Measurements from ENCODE around the gene G6PC3.
A peak's percentile ranks its signal among the peaks of the same experiment; 100 is the strongest.

Gene G6PC3

GRCh38 chr17:44023545-44024270 is 46.8 kb upstream of the G6PC3 start:
- H4K91ac ChIP-seq (ENCODE audit: low read depth, low read length, poor library complexity) = no peak overlapping the region
- H3K79me1 ChIP-seq (ENCODE audit: low read depth, low read length) = peaks cover 9% of the 10 kb centered on the region
- no CpG with 5 or more reads among the region's 22 CpGs for WGBS, 2 donors (ENCODE audit: extremely low coverage in 2 of 2, insufficient read length in 2 of 2, insufficient replicate concordance in 1 of 2)
- H3K14ac ChIP-seq (ENCODE audit: low read length) = no peak overlapping the region
- H3K18ac ChIP-seq (ENCODE audit: low read length) = no peak overlapping the region
- H3K27me3 ChIP-seq (ENCODE audit: control insufficient read depth in 3 of 3, insufficient read depth in 3 of 3, low read depth in 1 of 3, low read length in 3 of 3) = no peaks in the 10 kb centered on the region
- H2AFZ ChIP-seq (ENCODE audit: low read length) = no peak overlapping the region
- DNase-seq (ENCODE audit: low spot score) = no peak
- no peak overlapping the region for H2BK120ac ChIP-seq (ENCODE audit: low read depth, low read length)
- H2BK12ac ChIP-seq (ENCODE audit: low read length) = no peak overlapping the region
- no peak overlapping the region for H2BK15ac ChIP-seq (ENCODE audit: low read length)
- H3K4me2 ChIP-seq (ENCODE audit: insufficient read depth, low read length, poor library complexity, severe bottlenecking) = no peak overlapping the region
- H3K23ac ChIP-seq (ENCODE audit: low read depth, low read length, poor library complexity) = peak overlapping the region; percentile 52
- no peaks in the 10 kb centered on the region for H3K9me3 ChIP-seq (replicated peaks in 1 of 2; ENCODE audit: control insufficient read depth in 2 of 2, insufficient read depth in 1 of 2, low read depth in 1 of 2, low read length in 2 of 2)
- peaks cover 6 to 31% of the 10 kb centered on the region in 2 donors for H3K36me3 ChIP-seq (replicated peaks in 1 of 2; ENCODE audit: control insufficient read depth in 2 of 2, insufficient read depth in 2 of 2, low read length in 2 of 2)
- H3K27ac ChIP-seq (replicated peaks; ENCODE audit: low read length) = no peak overlapping the region
- H3K9ac ChIP-seq (ENCODE audit: low read depth, low read length, poor library complexity) = peak overlapping the region; percentile 56
- no peak overlapping the region for H4K8ac ChIP-seq (ENCODE audit: low read depth, low read length)
- H2AK5ac ChIP-seq (ENCODE audit: low read depth, low read length) = peak overlapping the region; percentile 29
- H3K4ac ChIP-seq (ENCODE audit: low read length) = no peak overlapping the region
- peak overlapping the region in 1 of 2 donors; percentile 40 for H3K4me3 ChIP-seq (ENCODE audit: low read length in 2 of 2)
- H3K4me1 ChIP-seq (ENCODE audit: control insufficient read depth in 2 of 2, insufficient read depth in 1 of 2, low read depth in 1 of 2, low read length in 2 of 2) = no peaks in the 10 kb centered on the region
- H2BK5ac ChIP-seq (ENCODE audit: low read length) = peak overlapping the region; percentile 22

GRCh38 chr17:44024271-44024663 is 46.3 kb upstream of the G6PC3 start:
- no peak overlapping the region for H2BK15ac ChIP-seq (ENCODE audit: low read length)
- no peak overlapping the region for H4K8ac ChIP-seq (ENCODE audit: low read depth, low read length)
- no peak overlapping the region for H4K91ac ChIP-seq (ENCODE audit: low read depth, low read length, poor library complexity)
- no peak overlapping the region for H3K18ac ChIP-seq (ENCODE audit: low read length)
- no peak overlapping the region for H3K4me2 ChIP-seq (ENCODE audit: insufficient read depth, low read length, poor library complexity, severe bottlenecking)
- H2BK5ac ChIP-seq (ENCODE audit: low read length) = no peak overlapping the region
- H2BK12ac ChIP-seq (ENCODE audit: low read length) = peak overlapping the region; percentile 31
- no peak overlapping the region for H3K27ac ChIP-seq (replicated peaks; ENCODE audit: low read length)
- no peak for DNase-seq (ENCODE audit: low spot score)
- H3K4me3 ChIP-seq (ENCODE audit: low read length in 2 of 2) = no peak overlapping the region
- no peak overlapping the region for H3K14ac ChIP-seq (ENCODE audit: low read length)
- peak overlapping the region; percentile 23 for H3K23ac ChIP-seq (ENCODE audit: low read depth, low read length, poor library complexity)
- no peak overlapping the region for H3K4ac ChIP-seq (ENCODE audit: low read length)
- no CpG with 5 or more reads among the region's 6 CpGs for WGBS, 2 donors (ENCODE audit: extremely low coverage in 2 of 2, insufficient read length in 2 of 2, insufficient replicate concordance in 1 of 2)
- no peak overlapping the region for H3K9ac ChIP-seq (ENCODE audit: low read depth, low read length, poor library complexity)
- no peaks in the 10 kb centered on the region for H3K9me3 ChIP-seq (replicated peaks in 1 of 2; ENCODE audit: control insufficient read depth in 2 of 2, insufficient read depth in 1 of 2, low read depth in 1 of 2, low read length in 2 of 2)
- H2AK5ac ChIP-seq (ENCODE audit: low read depth, low read length) = no peak overlapping the region
- H3K79me1 ChIP-seq (ENCODE audit: low read depth, low read length) = peaks cover 11% of the 10 kb centered on the region
- no peaks in the 10 kb centered on the region for H3K27me3 ChIP-seq (ENCODE audit: control insufficient read depth in 3 of 3, insufficient read depth in 3 of 3, low read depth in 1 of 3, low read length in 3 of 3)
- H2BK120ac ChIP-seq (ENCODE audit: low read depth, low read length) = no peak overlapping the region
- peaks cover 11 to 36% of the 10 kb centered on the region in 2 donors for H3K36me3 ChIP-seq (replicated peaks in 1 of 2; ENCODE audit: control insufficient read depth in 2 of 2, insufficient read depth in 2 of 2, low read length in 2 of 2)
- H2AFZ ChIP-seq (ENCODE audit: low read length) = no peak overlapping the region
- no peaks in the 10 kb centered on the region for H3K4me1 ChIP-seq (ENCODE audit: control insufficient read depth in 2 of 2, insufficient read depth in 1 of 2, low read depth in 1 of 2, low read length in 2 of 2)

- Histone ChIP-seq H3K4me2 (ENCODE audit: insufficient read depth, low read length, poor library complexity, severe bottlenecking) (no peak overlapping the region), H3K9me3 (replicated peaks in 1 of 2; ENCODE audit: control insufficient read depth in 2 of 2, insufficient read depth in 1 of 2, low read depth in 1 of 2, low read length in 2 of 2) (no peaks in the 10 kb centered on the region), H3K27me3 (ENCODE audit: control insufficient read depth in 3 of 3, insufficient read depth in 3 of 3, low read depth in 1 of 3, low read length in 3 of 3) (no peaks in the 10 kb centered on the region), H3K27ac (replicated peaks; ENCODE audit: low read length) (no peak overlapping the region), H4K91ac (ENCODE audit: low read depth, low read length, poor library complexity) (no peak overlapping the region), H2BK120ac (ENCODE audit: low read depth, low read length) (no peak overlapping the region), H2AK5ac (ENCODE audit: low read depth, low read length) (no peak overlapping the region), H2AFZ (ENCODE audit: low read length) (no peak overlapping the region), H3K9ac (ENCODE audit: low read depth, low read length, poor library complexity) (no peak overlapping the region), H3K4me3 (ENCODE audit: low read length in 2 of 2) (no peak overlapping the region), H3K18ac (ENCODE audit: low read length) (no peak overlapping the region), H3K79me1 (ENCODE audit: low read depth, low read length) (peaks cover 11% of the 10 kb centered on the region), H2BK5ac (ENCODE audit: low read length) (no peak overlapping the region), H2BK15ac (ENCODE audit: low read length) (no peak overlapping the region), H3K23ac (ENCODE audit: low read depth, low read length, poor library complexity) (no peak overlapping the region), H4K8ac (ENCODE audit: low read depth, low read length) (no peak overlapping the region), H3K4ac (ENCODE audit: low read length) (no peak overlapping the region), H3K4me1 (ENCODE audit: control insufficient read depth in 2 of 2, insufficient read depth in 1 of 2, low read depth in 1 of 2, low read length in 2 of 2) (no peaks in the 10 kb centered on the region), H3K36me3 (replicated peaks in 1 of 2; ENCODE audit: control insufficient read depth in 2 of 2, insufficient read depth in 2 of 2, low read length in 2 of 2) (peaks cover 13 to 42% of the 10 kb centered on the region in 2 donors), H3K14ac (ENCODE audit: low read length) (no peak overlapping the region), H2BK12ac (ENCODE audit: low read length) (no peak overlapping the region)
- WGBS, 2 donors (ENCODE audit: extremely low coverage in 2 of 2, insufficient read length in 2 of 2, insufficient replicate concordance in 1 of 2) = no CpG with 5 or more reads among the region's 4 CpGs
- DNase-seq (ENCODE audit: low spot score) = no peak
Observed at GRCh38 chr17:44024853-44025252, 45.7 kb upstream of the G6PC3 start.

- Histone ChIP-seq H4K91ac (ENCODE audit: low read depth, low read length, poor library complexity) (no peak overlapping the region), H3K36me3 (replicated peaks in 1 of 2; ENCODE audit: control insufficient read depth in 2 of 2, insufficient read depth in 2 of 2, low read length in 2 of 2) (peaks cover 25 to 61% of the 10 kb centered on the region in 2 donors), H2BK12ac (ENCODE audit: low read length) (no peak overlapping the region), H3K27ac (replicated peaks; ENCODE audit: low read length) (no peak overlapping the region), H3K4ac (ENCODE audit: low read length) (no peak overlapping the region), H3K4me2 (ENCODE audit: insufficient read depth, low read length, poor library complexity, severe bottlenecking) (no peak overlapping the region), H2AFZ (ENCODE audit: low read length) (no peak overlapping the region), H2BK15ac (ENCODE audit: low read length) (no peak overlapping the region), H3K4me3 (ENCODE audit: low read length in 2 of 2) (no peak overlapping the region), H2BK5ac (ENCODE audit: low read length) (no peak overlapping the region), H2AK5ac (ENCODE audit: low read depth, low read length) (no peak overlapping the region), H3K9ac (ENCODE audit: low read depth, low read length, poor library complexity) (no peak overlapping the region), H3K27me3 (ENCODE audit: control insufficient read depth in 3 of 3, insufficient read depth in 3 of 3, low read depth in 1 of 3, low read length in 3 of 3) (no peaks in the 10 kb centered on the region), H3K79me1 (ENCODE audit: low read depth, low read length) (peaks cover 2% of the 10 kb centered on the region), H3K9me3 (replicated peaks in 1 of 2; ENCODE audit: control insufficient read depth in 2 of 2, insufficient read depth in 1 of 2, low read depth in 1 of 2, low read length in 2 of 2) (peaks cover 0 to 4% of the 10 kb centered on the region in 2 donors), H3K18ac (ENCODE audit: low read length) (no peak overlapping the region), H3K14ac (ENCODE audit: low read length) (no peak overlapping the region), H2BK120ac (ENCODE audit: low read depth, low read length) (no peak overlapping the region), H3K4me1 (ENCODE audit: control insufficient read depth in 2 of 2, insufficient read depth in 1 of 2, low read depth in 1 of 2, low read length in 2 of 2) (no peaks in the 10 kb centered on the region), H4K8ac (ENCODE audit: low read depth, low read length) (no peak overlapping the region), H3K23ac (ENCODE audit: low read depth, low read length, poor library complexity) (no peak overlapping the region)
- no CpG with 5 or more reads among the region's 5 CpGs for WGBS, 2 donors (ENCODE audit: extremely low coverage in 2 of 2, insufficient read length in 2 of 2, insufficient replicate concordance in 1 of 2)
- no peak for DNase-seq (ENCODE audit: low spot score)
Observed at GRCh38 chr17:44029736-44030135, 40.8 kb upstream of the G6PC3 start.
